HFFc6 (cell line): Measurements from ENCODE around the gene OR11H6. TPM values are rescaled to one million over a fixed set of nuclear protein-coding genes. Genes with fewer than 3 reads are reported as not detected.
"Not testable (repeated sequence)": the region's sequence is repeated elsewhere in the genome, so short reads cannot be mapped to it uniquely, and the experiment has no call there.

Experiments
- DNase-seq: peaks from one replicate; pipeline ENCODE4 v3.0.0-alpha.2; 2018
- H3K27ac Mint-ChIP-seq: 2 replicates; pipeline ENCODE4 v1.8.0; 2020; ENCODE audit warnings: mild to moderate bottlenecking, mixed read lengths
- H3K27me3 Mint-ChIP-seq: 2 replicates; pipeline ENCODE4 v1.8.0; 2021; ENCODE audit warnings: mild to moderate bottlenecking, moderate library complexity, mixed read lengths; ENCODE audit not compliant: insufficient read depth
- H3K36me3 Mint-ChIP-seq: 2 replicates; pipeline ENCODE4 v1.8.0; 2021; ENCODE audit warnings: low read depth, mixed read lengths
- H3K4me1 Mint-ChIP-seq: 2 replicates; pipeline ENCODE4 v1.8.0; 2020; ENCODE audit warnings: low read depth, mixed read lengths
- H3K4me3 Mint-ChIP-seq: 2 replicates; pipeline ENCODE4 v1.8.0; 2020; ENCODE audit warnings: mild to moderate bottlenecking, moderate library complexity, mixed read lengths
- H3K9me3 Mint-ChIP-seq: 2 replicates; pipeline ENCODE4 v1.8.0; 2020; ENCODE audit warnings: mild to moderate bottlenecking, mixed read lengths
- CTCF ChIP-seq: fragments of 200-600 bp; sonication (generic); IDR thresholded peaks from 2 replicates; pipeline ENCODE4 v1.5.0; 2021; ENCODE audit warnings: antibody characterized with exemption, mild to moderate bottlenecking
- total RNA-seq, 6 experiments: library from RNA; stranded (reverse); fragmentation: NEBNext Ultra II Directional; extraction: Animal tissue kit (Norgen Biotek cat#: 25700); gene quantifications; 2 replicates in 1 of 6; 3 replicates in 5 of 6; pipeline ENCODE4 v1.2.3, GENCODE V29; 2021

The OR11H6 gene
- total RNA-seq, 6 experiments from 2014 or later = not detected

DNA sequence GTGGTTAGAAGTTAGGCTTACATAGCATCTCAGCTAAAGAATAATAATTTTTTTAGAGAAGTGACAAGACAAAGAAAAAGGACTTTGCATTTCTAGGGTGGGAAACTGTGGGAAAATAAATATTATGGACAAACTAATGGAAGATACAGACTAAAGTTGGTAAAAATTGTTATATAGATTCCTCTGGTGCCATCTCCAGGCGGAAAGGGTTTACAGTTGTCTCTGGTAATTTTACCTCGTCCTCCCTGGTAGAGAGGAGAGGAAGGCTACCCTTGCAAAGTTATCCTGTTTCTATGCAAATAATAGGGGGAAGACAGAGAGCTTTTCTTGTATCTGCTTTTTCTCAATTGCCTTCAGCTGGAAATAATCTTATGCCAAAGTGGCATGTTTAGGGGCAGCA lies 27.6 kb upstream of the OR11H6 start:
- Mint-ChIP-seq H3K4me3 (no peak overlapping the region), H3K36me3 (no peaks in the 10 kb centered on the region), H3K4me1 (no peaks in the 10 kb centered on the region), H3K27ac (no peak overlapping the region), H3K9me3 (peaks cover 13% of the 10 kb centered on the region), H3K27me3 (peaks cover 2% of the 10 kb centered on the region; the same call in 1 of the 2 replicates)
- no peak for TF ChIP-seq CTCF
- no peak for DNase-seq

DNA sequence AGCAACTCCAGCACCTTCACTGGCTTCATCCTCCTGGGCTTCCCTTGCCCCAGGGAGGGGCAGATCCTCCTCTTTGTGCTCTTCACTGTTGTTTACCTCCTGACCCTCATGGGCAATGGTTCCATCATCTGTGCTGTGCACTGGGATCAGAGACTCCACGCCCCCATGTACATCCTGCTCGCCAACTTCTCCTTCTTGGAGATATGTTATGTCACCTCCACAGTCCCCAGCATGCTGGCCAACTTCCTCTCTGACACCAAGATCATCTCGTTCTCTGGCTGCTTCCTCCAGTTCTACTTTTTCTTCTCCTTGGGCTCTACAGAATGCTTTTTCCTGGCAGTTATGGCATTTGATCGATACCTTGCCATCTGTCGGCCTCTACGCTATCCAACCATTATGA lies 26.1 kb upstream of the OR11H6 start:
- TF ChIP-seq CTCF = no peak
- H3K9me3 Mint-ChIP-seq = peaks cover 9% of the 10 kb centered on the region
- DNase-seq = no peak
- H3K4me1 Mint-ChIP-seq = no peaks in the 10 kb centered on the region
- no peak overlapping the region for H3K27ac Mint-ChIP-seq
- H3K36me3 Mint-ChIP-seq = no peaks in the 10 kb centered on the region
- no peak overlapping the region for H3K4me3 Mint-ChIP-seq
- H3K27me3 Mint-ChIP-seq = peaks cover 2% of the 10 kb centered on the region; the same call in 1 of the 2 replicates

DNA sequence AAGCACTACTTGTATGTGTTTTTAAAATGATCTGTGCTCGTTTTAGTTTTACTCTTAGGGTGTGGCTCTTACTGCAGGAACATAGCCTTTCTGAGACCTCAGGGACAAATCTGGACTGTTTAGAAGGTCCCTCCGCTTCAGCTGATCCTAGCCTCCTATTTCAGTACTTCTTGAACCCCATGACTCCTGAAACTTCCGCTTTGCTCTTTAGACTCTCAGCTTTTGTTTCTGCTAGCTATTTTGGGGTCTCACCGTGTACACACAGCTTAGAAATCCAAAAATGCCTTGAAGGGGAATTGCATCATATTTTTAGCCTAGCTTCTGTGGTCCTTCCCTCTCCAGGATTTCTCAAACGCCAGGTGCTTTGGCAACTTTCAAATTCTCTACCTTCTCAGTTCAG lies 24.5 kb upstream of the OR11H6 start:
- H3K4me3 Mint-ChIP-seq = no peak overlapping the region
- H3K27ac Mint-ChIP-seq = no peak overlapping the region
- no peaks in the 10 kb centered on the region for H3K4me1 Mint-ChIP-seq
- DNase-seq = no peak
- H3K36me3 Mint-ChIP-seq = 0 out of 2 replicates have a peak, but pooled peaks cover 2% of the 10 kb centered on the region
- peaks cover 2% of the 10 kb centered on the region; the same call in 1 of the 2 replicates for H3K27me3 Mint-ChIP-seq
- no peak for TF ChIP-seq CTCF
- H3K9me3 Mint-ChIP-seq = peaks cover 17% of the 10 kb centered on the region

GRCh38 chr14:20204721-20205120 lies 18.8 kb upstream of the OR11H6 start:
- H3K9me3 Mint-ChIP-seq = peaks cover 13% of the 10 kb centered on the region
- no peaks in the 10 kb centered on the region for H3K4me1 Mint-ChIP-seq
- no peak for DNase-seq
- H3K27me3 Mint-ChIP-seq = no peaks in the 10 kb centered on the region
- TF ChIP-seq CTCF = no peak
- no peak overlapping the region for H3K27ac Mint-ChIP-seq
- 0 out of 2 replicates have a peak, but pooled peaks cover 4% of the 10 kb centered on the region for H3K36me3 Mint-ChIP-seq
- no peak overlapping the region for H3K4me3 Mint-ChIP-seq

- no peaks in the 10 kb centered on the region for H3K4me1 Mint-ChIP-seq
- H3K27me3 Mint-ChIP-seq = no peaks in the 10 kb centered on the region
- no peak overlapping the region for H3K27ac Mint-ChIP-seq
- no peak for DNase-seq
- no peak overlapping the region for H3K4me3 Mint-ChIP-seq
- no peak for TF ChIP-seq CTCF
- H3K9me3 Mint-ChIP-seq = peaks cover 9% of the 10 kb centered on the region
- peaks cover 5% of the 10 kb centered on the region; the same call in 1 of the 2 replicates for H3K36me3 Mint-ChIP-seq
Measured at GRCh38 chr14:20209595-20209994, 13.9 kb upstream of the OR11H6 start.

DNA sequence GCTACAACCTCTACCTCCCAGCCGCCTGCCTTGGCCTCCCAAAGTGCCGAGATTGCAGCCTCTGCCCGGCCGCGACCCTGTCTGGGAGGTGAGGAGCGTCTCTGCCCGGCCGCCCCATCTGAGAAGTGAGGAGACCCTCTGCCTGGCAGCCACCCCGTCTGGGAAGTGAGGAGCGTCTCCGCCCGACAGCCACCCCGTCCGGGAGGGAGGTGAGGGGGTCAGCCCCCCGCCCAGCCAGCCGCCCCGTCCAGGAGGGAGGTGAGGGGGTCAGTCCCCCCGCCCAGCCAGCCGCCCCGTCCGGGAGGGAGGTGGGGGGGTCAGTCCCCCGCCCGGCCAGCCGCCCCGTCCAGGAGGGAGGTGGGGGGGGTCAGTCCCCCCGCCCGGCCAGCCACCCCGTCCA lies 11.1 kb upstream of the OR11H6 start:
- not testable (repeated sequence) for H3K36me3 Mint-ChIP-seq, H3K27me3 Mint-ChIP-seq, H3K9me3 Mint-ChIP-seq, H3K4me1 Mint-ChIP-seq, H3K27ac Mint-ChIP-seq, DNase-seq, H3K4me3 Mint-ChIP-seq
